NB4 (cell line): ENCODE data around the gene PRSS53.
A peak's percentile ranks its signal among the peaks of the same experiment; 100 is the strongest.

Experiments
- DNase-seq: peaks from one replicate; pipeline ENCODE4 v3.0.0; 2010; ENCODE audit warnings: low read depth
- H3K4me3 ChIP-seq: one replicate; pipeline ENCODE4 v1.5.1; 2011; ENCODE audit warnings: mild to moderate bottlenecking, low read depth, low read length, moderate library complexity
- MYC ChIP-seq: IDR thresholded peaks from 2 replicates; pipeline ENCODE4 v1.6.1; 2011; ENCODE audit warnings: low read depth, low read length
- POLR2A ChIP-seq: IDR thresholded peaks from 2 replicates; pipeline ENCODE4 v1.6.1; 2011; ENCODE audit warnings: mild to moderate bottlenecking; ENCODE audit not compliant: insufficient read length; ENCODE audit errors: extremely low read depth
- TF ChIP-seq, protein P1 (sequence below): IDR thresholded peaks from 2 replicates; pipeline ENCODE4 v1.6.1; 2011; ENCODE audit warnings: low read depth, low read length
- TF ChIP-seq, protein P2 (sequence below): IDR thresholded peaks from one replicate; pipeline ENCODE4 v1.5.1; 2012; ENCODE audit warnings: low read depth, low read length

The PRSS53 gene

GRCh38 chr16:31043898-31044481 is 44.8 kb downstream of the PRSS53 start:
- H3K4me3 ChIP-seq: no peak overlapping the region
- TF ChIP-seq POLR2A: no peak
- TF ChIP-seq, protein P1, sequence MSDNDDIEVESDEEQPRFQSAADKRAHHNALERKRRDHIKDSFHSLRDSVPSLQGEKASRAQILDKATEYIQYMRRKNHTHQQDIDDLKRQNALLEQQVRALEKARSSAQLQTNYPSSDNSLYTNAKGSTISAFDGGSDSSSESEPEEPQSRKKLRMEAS: no peak
- TF ChIP-seq, protein P2, sequence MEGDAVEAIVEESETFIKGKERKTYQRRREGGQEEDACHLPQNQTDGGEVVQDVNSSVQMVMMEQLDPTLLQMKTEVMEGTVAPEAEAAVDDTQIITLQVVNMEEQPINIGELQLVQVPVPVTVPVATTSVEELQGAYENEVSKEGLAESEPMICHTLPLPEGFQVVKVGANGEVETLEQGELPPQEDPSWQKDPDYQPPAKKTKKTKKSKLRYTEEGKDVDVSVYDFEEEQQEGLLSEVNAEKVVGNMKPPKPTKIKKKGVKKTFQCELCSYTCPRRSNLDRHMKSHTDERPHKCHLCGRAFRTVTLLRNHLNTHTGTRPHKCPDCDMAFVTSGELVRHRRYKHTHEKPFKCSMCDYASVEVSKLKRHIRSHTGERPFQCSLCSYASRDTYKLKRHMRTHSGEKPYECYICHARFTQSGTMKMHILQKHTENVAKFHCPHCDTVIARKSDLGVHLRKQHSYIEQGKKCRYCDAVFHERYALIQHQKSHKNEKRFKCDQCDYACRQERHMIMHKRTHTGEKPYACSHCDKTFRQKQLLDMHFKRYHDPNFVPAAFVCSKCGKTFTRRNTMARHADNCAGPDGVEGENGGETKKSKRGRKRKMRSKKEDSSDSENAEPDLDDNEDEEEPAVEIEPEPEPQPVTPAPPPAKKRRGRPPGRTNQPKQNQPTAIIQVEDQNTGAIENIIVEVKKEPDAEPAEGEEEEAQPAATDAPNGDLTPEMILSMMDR: no peak
- no peak for TF ChIP-seq MYC
- DNase-seq: no peak

GRCh38 chr16:31043352-31043751 is 45.4 kb downstream of the PRSS53 start:
- TF ChIP-seq MYC (no peak), POLR2A (no peak)
- TF ChIP-seq, protein P2: no peak
- TF ChIP-seq, protein P1: no peak
- no peak overlapping the region for H3K4me3 ChIP-seq
- DNase-seq: no peak

DNA sequence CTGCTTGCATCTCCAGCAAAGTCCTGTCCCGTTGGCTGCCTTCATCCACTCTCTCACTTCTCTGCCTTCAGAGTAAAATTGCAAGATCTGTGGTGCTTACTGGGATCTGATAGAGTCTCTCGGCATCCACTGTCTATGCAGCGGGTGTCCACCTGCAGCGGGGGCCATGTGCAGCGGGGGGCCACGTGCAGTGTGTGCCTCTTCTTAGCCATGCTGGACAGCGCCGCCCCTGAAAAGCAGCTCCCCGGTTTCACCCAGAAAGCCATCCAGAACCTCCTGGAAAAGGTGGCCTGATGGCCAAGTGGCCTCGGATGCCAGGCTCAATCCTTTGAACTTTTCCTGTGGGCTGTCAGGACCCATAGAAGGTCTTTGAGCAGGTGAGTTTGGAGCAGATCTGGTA is 45.9 kb downstream of the PRSS53 start:
- DNase-seq: no peak
- TF ChIP-seq MYC (no peak), POLR2A (no peak)
- TF ChIP-seq, protein P1: no peak
- TF ChIP-seq, protein P2: no peak
- H3K4me3 ChIP-seq: no peak overlapping the region

DNA sequence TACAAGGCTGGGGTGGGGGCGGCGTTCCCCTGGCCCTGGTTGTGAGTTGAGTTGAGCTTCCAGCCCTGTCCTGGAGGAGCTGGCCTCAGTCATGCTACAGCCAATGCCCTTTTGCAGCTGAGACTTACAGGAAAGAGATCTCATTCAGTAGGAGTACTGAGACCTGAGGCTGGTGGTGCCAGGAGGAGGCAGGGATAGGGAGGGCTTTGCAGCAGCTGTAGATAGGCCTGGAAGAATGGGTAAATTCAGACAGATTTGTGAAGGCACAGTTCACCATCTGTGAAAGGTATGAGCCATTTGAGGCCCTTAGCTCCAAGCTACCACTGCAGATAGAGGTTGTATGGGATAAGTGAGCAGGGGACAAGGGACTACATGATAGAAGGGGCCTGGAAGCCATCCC is 49.8 kb downstream of the PRSS53 start:
- H3K4me3 ChIP-seq: no peak overlapping the region
- DNase-seq: no peak
- TF ChIP-seq, protein P1: no peak
- TF ChIP-seq POLR2A: no peak
- TF ChIP-seq, protein P2: no peak

GRCh38 chr16:31036691-31037090 is 52.1 kb downstream of the PRSS53 start:
- TF ChIP-seq MYC: no peak
- TF ChIP-seq, protein P1: no peak
- TF ChIP-seq POLR2A: no peak
- TF ChIP-seq, protein P2: no peak
- no peak overlapping the region for H3K4me3 ChIP-seq
- DNase-seq: peak; percentile 29
